ENCODE measurements around the gene DSCAML1.

The DSCAML1 gene

DNA sequence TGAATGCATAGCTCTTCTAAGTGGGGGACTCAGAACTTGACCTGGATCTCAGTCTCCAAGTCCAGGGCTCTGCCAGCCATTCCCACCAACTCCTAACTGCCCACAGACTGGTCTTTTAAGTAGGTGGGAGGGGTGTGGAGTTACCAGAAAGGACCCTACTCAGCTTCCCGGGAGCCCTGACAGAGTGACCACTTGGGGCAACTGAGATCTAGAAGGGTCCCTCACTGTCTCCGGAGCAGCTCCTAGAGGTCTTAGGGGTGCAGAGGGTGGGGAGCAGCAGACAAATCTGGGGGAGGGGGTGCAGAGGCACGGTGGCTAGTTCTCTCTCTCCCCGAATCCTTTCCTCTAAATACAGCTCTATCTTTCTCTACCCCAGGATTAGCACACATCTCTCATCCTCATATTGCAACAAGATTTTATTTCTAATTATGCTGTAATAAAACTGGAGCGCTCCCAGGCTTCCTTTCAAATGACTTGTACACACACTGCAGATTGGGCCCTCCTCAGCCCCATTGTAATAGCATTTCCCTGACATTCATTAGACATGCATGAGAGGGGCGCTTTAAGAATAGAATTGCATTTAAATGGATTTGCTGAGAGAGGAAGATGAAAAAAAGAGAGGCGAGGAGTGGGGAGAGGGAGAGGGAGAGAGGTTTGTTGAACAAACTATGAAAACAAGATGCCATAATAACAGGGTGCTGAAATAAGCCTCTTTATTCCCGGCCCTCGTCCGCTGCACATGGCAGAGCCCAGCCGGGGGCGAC, 250.4 kb downstream of the DSCAML1 start:
- no peak for DNase-seq (ENCODE audit: low read depth)

DNA sequence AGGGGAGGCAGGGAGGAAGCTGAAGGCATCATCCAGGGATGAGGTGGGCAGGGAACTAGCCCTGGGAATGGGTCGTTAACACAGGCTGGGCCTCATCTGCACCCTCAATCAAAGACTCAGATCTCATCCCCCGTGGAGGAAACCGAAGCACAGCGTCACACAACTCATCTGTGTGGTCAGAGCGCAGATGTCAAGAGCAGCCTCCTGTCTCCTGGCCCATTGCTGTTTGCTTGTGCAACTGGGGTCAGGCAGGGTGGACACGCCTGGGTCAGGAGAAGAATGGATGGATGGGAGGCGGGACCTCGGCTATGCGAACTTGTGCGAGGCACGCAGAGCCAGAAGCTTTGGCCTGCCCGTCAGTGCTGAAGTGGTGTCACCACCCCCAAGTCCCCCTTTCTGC, 251.3 kb downstream of the DSCAML1 start:
- no peak for DNase-seq (ENCODE audit: low read depth)

- DNase-seq (ENCODE audit: low read depth): no peak
Measured at GRCh38 chr11:117544130-117544800, 252.8 kb downstream of the DSCAML1 start.

DNA sequence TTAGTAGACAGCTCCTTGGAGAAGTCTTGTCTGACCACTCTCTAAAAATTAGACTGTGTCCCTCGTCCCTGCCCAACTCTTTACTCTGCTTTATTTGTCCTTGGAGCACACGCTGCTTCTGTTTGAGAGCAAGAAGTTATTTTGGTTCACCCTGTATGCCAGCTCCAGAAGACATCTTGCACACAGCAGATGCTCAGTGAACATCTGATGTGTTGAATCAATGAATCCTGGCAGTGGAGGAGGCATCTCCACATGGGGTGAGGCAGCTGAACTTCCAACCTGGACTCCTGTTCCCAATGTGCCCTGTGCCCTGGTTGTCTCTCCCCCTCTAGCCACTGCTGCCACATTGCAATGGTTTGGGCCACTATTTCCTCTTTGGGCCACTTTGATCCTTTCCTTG, 255.8 kb downstream of the DSCAML1 start:
- no peak for DNase-seq (ENCODE audit: low read depth)

DNA sequence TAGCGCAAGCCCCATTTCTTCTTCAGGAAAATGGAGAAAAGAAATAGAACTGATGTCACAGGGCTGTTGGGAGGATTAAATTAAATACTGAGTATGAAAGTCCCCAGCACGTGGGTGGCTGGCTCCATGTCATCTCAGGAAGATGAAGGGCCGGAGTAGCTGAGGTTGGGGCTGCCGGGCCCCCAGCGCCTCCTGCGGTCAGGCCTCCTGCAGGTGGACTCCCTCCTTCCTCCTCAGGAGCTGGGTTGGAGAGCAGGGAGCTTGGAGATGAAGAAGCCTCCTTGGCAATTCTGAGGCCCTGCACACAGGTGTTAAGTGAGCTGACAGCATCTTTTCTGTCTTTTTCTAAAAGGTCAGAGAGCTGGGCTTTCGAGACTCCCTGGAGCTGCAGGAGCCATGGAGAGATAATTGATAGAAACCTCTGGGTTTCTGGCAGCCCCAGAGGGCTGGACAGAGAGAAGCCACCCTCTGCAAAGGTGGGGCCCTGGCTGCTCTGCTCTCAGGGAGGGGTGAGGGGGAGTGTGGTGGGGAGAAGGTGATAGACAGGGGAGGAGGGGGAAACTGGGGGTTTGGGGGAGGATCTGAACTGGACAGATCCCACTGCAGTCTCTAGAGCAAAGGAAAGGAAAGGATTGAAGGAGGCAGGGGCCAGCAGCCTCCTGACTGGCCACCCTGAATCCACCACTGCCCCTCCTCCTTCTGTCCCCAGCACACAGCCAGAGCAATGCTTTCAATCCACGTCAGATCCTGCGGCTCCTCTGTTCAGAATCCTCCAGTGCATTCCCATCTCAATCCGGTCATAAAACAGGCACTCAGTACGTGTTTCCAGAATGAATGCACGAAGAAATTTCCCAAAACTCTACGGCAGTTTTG, 258.5 kb downstream of the DSCAML1 start:
- DNase-seq (ENCODE audit: low read depth): no peak

GRCh38 chr11:117535850-117536411, 261.1 kb downstream of the DSCAML1 start:
- DNase-seq (ENCODE audit: low read depth): no peak

- DNase-seq (ENCODE audit: low read depth): no peak
Measured at GRCh38 chr11:117535201-117535849, 261.7 kb downstream of the DSCAML1 start.

GRCh38 chr11:117532568-117532967, 264.4 kb downstream of the DSCAML1 start:
- DNase-seq (ENCODE audit: low read depth): no peak

DNA sequence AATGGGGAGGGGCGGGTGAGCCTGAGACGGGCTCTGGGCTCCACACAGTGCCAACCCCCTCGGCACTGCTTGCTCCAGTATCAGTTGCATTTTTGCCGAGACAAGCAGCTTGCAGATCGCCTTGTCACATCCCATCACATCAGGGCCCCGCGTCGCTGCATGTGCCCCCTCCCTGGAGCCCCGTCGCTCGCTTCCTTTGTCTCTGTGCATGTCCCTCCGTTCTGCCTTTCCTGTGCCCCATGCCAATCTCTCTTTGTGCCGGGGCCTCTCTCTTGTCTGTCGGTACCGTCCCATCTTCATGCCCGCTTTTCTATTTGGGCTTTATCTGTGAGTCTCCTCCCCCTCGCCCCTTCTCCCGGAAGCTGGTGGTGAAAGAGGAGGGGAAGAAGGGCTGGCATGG, 267.2 kb downstream of the DSCAML1 start:
- DNase-seq (ENCODE audit: low read depth): no peak

- DNase-seq (ENCODE audit: low read depth): no peak
Measured at GRCh38 chr11:117528097-117528721, 268.8 kb downstream of the DSCAML1 start.

DNA sequence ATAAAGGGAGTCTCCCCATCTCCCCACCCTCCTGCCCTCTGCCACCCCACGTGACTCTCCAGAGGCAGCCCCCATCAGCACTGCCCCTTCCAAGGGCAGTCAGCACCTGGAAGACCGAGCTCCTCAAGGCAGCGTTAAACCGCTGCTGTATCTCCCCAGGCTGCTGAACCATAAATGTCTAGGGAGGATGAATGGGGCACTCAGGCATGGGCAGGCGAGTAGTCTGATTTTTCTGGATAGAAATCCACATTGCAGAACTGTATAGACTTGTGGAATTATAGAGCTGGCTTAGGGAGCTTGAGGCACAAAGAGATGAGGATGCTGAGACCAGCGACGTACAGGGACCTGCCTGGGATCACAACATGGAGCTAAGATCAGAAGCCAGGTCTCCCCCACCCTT, 269.7 kb downstream of the DSCAML1 start:
- DNase-seq (ENCODE audit: low read depth): no peak

GRCh38 chr11:117525866-117526542, 271.0 kb downstream of the DSCAML1 start:
- DNase-seq (ENCODE audit: low read depth): no peak

- no peak for DNase-seq (ENCODE audit: low read depth)
Measured at GRCh38 chr11:117524468-117525183, 272.4 kb downstream of the DSCAML1 start.

- no peak for DNase-seq (ENCODE audit: low read depth)
Measured at GRCh38 chr11:117523680-117524079, 273.3 kb downstream of the DSCAML1 start.

DNA sequence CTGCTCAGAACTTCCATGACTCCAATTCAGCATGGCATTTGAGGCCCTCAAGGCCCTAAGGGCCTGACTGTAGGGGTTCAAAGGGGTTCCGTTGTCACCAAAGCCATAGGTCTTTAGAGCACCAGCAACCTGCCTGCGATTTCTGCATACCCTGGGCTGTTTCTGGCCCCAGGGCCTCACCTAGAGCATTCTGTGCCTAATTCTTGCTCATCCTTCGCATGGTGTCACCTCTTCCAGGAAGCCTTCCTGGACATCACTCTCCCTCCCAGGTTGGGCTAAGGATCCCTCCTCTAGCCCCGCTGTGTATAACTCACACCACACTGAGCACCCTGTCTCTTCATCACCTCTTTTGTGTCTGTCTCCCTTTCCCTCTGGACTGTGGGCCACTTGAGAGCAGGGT, 275.0 kb downstream of the DSCAML1 start:
- no peak for DNase-seq (ENCODE audit: low read depth)

DNA sequence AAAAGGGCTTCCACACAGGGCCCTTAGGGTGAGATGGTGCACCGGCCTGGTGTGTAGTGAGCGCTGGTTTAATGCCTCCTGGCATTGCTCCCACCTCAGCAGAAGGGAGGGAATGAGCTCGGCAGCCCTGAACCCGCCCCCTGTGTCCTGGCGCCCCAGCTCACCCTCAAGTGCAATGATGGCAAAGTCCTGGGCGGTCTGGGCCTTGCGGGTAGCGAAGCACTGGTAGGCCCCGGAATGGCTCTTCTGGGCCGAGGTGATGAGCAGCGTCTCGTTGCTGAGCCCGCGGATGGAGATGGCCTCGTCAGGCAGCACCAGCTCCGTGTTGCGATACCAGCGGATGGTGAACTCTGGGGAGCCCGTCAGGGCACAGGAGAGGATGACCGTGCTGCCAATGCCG, 276.1 kb downstream of the DSCAML1 start:
- no peak for DNase-seq (ENCODE audit: low read depth)

GRCh38 chr11:117520201-117520600, 276.8 kb downstream of the DSCAML1 start:
- peak; percentile 7 for DNase-seq (ENCODE audit: low read depth)

DNA sequence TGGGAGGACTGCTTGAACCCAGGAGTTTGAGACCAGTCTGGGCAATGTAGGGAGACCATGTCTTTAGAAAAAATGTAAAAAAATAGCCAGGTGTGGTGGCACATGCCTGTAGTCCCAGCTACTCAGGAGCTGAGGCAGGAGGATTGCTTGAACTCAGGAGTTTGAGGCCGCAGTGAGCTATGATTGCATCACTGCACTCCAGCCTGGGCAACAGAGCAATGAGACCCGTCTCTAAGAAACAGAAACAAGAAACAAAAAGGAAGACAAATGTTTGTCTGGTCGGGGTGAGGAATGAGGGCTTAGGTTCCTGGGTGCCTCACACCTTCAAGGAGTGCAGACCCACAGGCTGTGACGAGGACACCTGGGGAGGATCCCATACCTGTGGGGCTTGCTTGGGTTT, 277.4 kb downstream of the DSCAML1 start:
- DNase-seq (ENCODE audit: low read depth): peak; percentile 10

- no peak for DNase-seq (ENCODE audit: low read depth)
Measured at GRCh38 chr11:117519170-117519569, 277.8 kb downstream of the DSCAML1 start.

- DNase-seq (ENCODE audit: low read depth): no peak
Measured at GRCh38 chr11:117518455-117518854, 278.6 kb downstream of the DSCAML1 start.
